ENCODE measurements around the gene SLC38A4. TPM values are rescaled to one million over a fixed set of nuclear protein-coding genes. Genes with fewer than 3 reads are reported as not detected.

Gene SLC38A4, protein sequence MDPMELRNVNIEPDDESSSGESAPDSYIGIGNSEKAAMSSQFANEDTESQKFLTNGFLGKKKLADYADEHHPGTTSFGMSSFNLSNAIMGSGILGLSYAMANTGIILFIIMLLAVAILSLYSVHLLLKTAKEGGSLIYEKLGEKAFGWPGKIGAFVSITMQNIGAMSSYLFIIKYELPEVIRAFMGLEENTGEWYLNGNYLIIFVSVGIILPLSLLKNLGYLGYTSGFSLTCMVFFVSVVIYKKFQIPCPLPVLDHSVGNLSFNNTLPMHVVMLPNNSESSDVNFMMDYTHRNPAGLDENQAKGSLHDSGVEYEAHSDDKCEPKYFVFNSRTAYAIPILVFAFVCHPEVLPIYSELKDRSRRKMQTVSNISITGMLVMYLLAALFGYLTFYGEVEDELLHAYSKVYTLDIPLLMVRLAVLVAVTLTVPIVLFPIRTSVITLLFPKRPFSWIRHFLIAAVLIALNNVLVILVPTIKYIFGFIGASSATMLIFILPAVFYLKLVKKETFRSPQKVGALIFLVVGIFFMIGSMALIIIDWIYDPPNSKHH
- 34.7 and 37.3 TPM in 2 replicates for total RNA-seq
- 8.5 and 16.5 TPM in 2 replicates for polyA plus RNA-seq

- no peaks in the 10 kb centered on the region for H3K36me3 ChIP-seq (replicated peaks; ENCODE audit: insufficient read depth, low read depth)
- no peaks in the 10 kb centered on the region for H3K9me2 ChIP-seq (replicated peaks; ENCODE audit: insufficient read depth)
- H4K20me1 ChIP-seq (ENCODE audit: insufficient read depth, poor library complexity, severe bottlenecking), result no peaks in the 10 kb centered on the region
- peak; percentile 66 for DNase-seq (ENCODE audit: low spot score)
- no peak within 1 kb of the TSS for H3K27ac ChIP-seq
- H3K4me3 ChIP-seq, result peak within 1 kb of the TSS; percentile 7
- TF ChIP-seq EZH2phosphoT487 (IDR thresholded peaks at IDR 0.05; ENCODE audit: low read depth, severe bottlenecking, unreplicated experiment), result no peak
- peak; percentile 29 for TF ChIP-seq CTCF (IDR thresholded peaks at IDR 0.05; ENCODE audit: poor library complexity)
- H3K79me2 ChIP-seq, result no peaks in the 10 kb centered on the region
- peaks cover 23% of the 10 kb centered on the region for H3K27me3 ChIP-seq
- H3K4me2 ChIP-seq, result peak within 1 kb of the TSS; percentile 85
- no peaks in the 10 kb centered on the region for H3K9me3 ChIP-seq (ENCODE audit: low read depth)
- H2AFZ ChIP-seq, result peak within 1 kb of the TSS; percentile 41
- 10% methylated on average over 29 of the region's 29 CpGs for WGBS (ENCODE audit: low lambda C conversion rate, missing lambda C conversion rate)
- H3K4me1 ChIP-seq (ENCODE audit: insufficient read depth), result peaks cover 1% of the 10 kb centered on the region
Measured at GRCh38 chr12:46825591-46826414, at the start of gene SLC38A4. Gene SLC38A4, minus strand, starts transcription at chr12:46825997. Its CDS starts 32,926 bp downstream, at chr12:46793071.

DNA sequence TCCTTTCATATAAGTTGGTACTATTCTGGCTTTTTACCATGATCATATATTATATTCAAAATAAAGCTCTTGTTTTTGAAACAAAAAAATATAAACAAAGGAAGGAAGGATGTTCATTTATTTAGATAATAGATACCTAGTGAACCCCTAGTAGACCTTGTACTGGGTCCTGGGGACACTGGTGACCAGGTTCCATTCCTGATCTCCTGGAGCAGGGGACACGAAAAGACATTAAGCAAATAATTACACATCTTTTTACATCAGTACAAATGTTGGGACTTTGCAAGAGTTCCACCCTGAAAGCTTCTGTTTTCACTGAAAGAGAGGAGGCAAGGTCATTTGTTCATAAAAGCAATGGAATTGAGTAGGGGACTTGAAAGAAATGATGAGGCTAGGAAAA lies 49.3 kb upstream of the SLC38A4 start:
- peaks cover 11% of the 10 kb centered on the region for H3K9me3 ChIP-seq (ENCODE audit: low read depth)
- no peaks in the 10 kb centered on the region for H3K79me2 ChIP-seq
- H3K4me3 ChIP-seq, result no peak overlapping the region
- no peaks in the 10 kb centered on the region for H3K9me2 ChIP-seq (replicated peaks; ENCODE audit: insufficient read depth)
- no peaks in the 10 kb centered on the region for H3K36me3 ChIP-seq (replicated peaks; ENCODE audit: insufficient read depth, low read depth)
- no peak for DNase-seq (ENCODE audit: low spot score)
- H2AFZ ChIP-seq, result no peak overlapping the region
- H3K27ac ChIP-seq, result no peak overlapping the region
- no peak overlapping the region for H3K4me2 ChIP-seq
- no peaks in the 10 kb centered on the region for H3K27me3 ChIP-seq
- WGBS (ENCODE audit: low lambda C conversion rate, missing lambda C conversion rate), result 63% methylated on average over 1 of the region's 1 CpG
- no peaks in the 10 kb centered on the region for H4K20me1 ChIP-seq (ENCODE audit: insufficient read depth, poor library complexity, severe bottlenecking)
- no peak for TF ChIP-seq EZH2phosphoT487 (IDR thresholded peaks at IDR 0.05; ENCODE audit: low read depth, severe bottlenecking, unreplicated experiment)
- TF ChIP-seq CTCF (IDR thresholded peaks at IDR 0.05; ENCODE audit: poor library complexity), result no peak
- TF ChIP-seq EZH2 (IDR thresholded peaks at IDR 0.05; ENCODE audit: borderline replicate concordance), result no peak
- H3K4me1 ChIP-seq (ENCODE audit: insufficient read depth), result no peaks in the 10 kb centered on the region

GRCh38 chr12:46874642-46875041 lies 48.8 kb upstream of the SLC38A4 start:
- WGBS (ENCODE audit: low lambda C conversion rate, missing lambda C conversion rate), result 78% methylated on average over 3 of the region's 3 CpGs
- Histone ChIP-seq H3K27me3 (no peaks in the 10 kb centered on the region), H2AFZ (no peak overlapping the region), H3K4me1 (ENCODE audit: insufficient read depth) (no peaks in the 10 kb centered on the region), H3K9me2 (replicated peaks; ENCODE audit: insufficient read depth) (no peaks in the 10 kb centered on the region), H3K9me3 (ENCODE audit: low read depth) (peaks cover 11% of the 10 kb centered on the region), H3K27ac (no peak overlapping the region), H3K4me2 (no peak overlapping the region), H3K36me3 (replicated peaks; ENCODE audit: insufficient read depth, low read depth) (no peaks in the 10 kb centered on the region), H4K20me1 (ENCODE audit: insufficient read depth, poor library complexity, severe bottlenecking) (no peaks in the 10 kb centered on the region), H3K4me3 (no peak overlapping the region), H3K79me2 (no peaks in the 10 kb centered on the region)
- no peak for DNase-seq (ENCODE audit: low spot score)
- TF ChIP-seq EZH2 (IDR thresholded peaks at IDR 0.05; ENCODE audit: borderline replicate concordance), result no peak
